Stimulated activated naive CD8-positive, alpha-beta T cell treated with anti-CD3 and anti-CD28 coated beads, Interleukin-15, Interleukin-2, amounts not matched to agents 100 U/mL and 50 U/mL, for 24 hours (primary cell): Measurements from ENCODE around the gene EGFR.

ENCODE experiments used
- ATAC-seq: fragments of 150-1000 bp; cut with Tn5 transposase; one replicate; pipeline ENCODE4 v1.10.0; 2021
- DNase-seq: peaks from one replicate; pipeline ENCODE4 v3.0.0; 2021

Gene EGFR

GRCh38 chr7:55101359-55101758 is 82.5 kb downstream of the EGFR start:
- DNase-seq = no peak
- ATAC-seq = no peak

GRCh38 chr7:55104123-55104522 is 85.3 kb downstream of the EGFR start:
- no peak for DNase-seq
- no peak for ATAC-seq

- DNase-seq (no peak), ATAC-seq (no peak)
These were observed 86.1 kb downstream of the EGFR start for GRCh38 chr7:55104712-55105433.

GRCh38 chr7:55105952-55106351 is 87.1 kb downstream of the EGFR start:
- ATAC-seq = no peak
- DNase-seq = no peak

- ATAC-seq = no peak
- no peak for DNase-seq
These were observed 89.1 kb downstream of the EGFR start for GRCh38 chr7:55107946-55108345.

GRCh38 chr7:55108401-55108800 is 89.6 kb downstream of the EGFR start:
- ATAC-seq = no peak

GRCh38 chr7:55108818-55109217 is 90.0 kb downstream of the EGFR start:
- ATAC-seq = no peak
- no peak for DNase-seq

More at GRCh38 chr7:55108401-55108800, 89.6 kb downstream of the EGFR start:
- no peak for DNase-seq

GRCh38 chr7:55109404-55110167 is 90.8 kb downstream of the EGFR start:
- no peak for ATAC-seq
- DNase-seq = no peak

- no peak for DNase-seq
- ATAC-seq = no peak
These were observed 91.6 kb downstream of the EGFR start for GRCh38 chr7:55110282-55110992.

- no peak for DNase-seq
These were observed 92.2 kb downstream of the EGFR start for GRCh38 chr7:55110993-55111361.

GRCh38 chr7:55112056-55112455 is 93.2 kb downstream of the EGFR start:
- no peak for ATAC-seq
- DNase-seq = no peak

More at GRCh38 chr7:55110993-55111361, 92.2 kb downstream of the EGFR start:
- ATAC-seq = no peak

GRCh38 chr7:55113760-55114540 is 95.1 kb downstream of the EGFR start:
- no peak for DNase-seq
- ATAC-seq = no peak

- DNase-seq (no peak), ATAC-seq (no peak)
These were observed 98.5 kb downstream of the EGFR start for GRCh38 chr7:55117286-55117685.

GRCh38 chr7:55118426-55118825 is 99.6 kb downstream of the EGFR start:
- no peak for DNase-seq
- ATAC-seq = no peak

- DNase-seq (no peak), ATAC-seq (no peak)
These were observed 100.8 kb downstream of the EGFR start for GRCh38 chr7:55119571-55119970.

- ATAC-seq (no peak), DNase-seq (no peak)
These were observed 101.3 kb downstream of the EGFR start for GRCh38 chr7:55120074-55120473.

GRCh38 chr7:55120501-55121198 is 101.8 kb downstream of the EGFR start:
- no peak for DNase-seq
- ATAC-seq = no peak

- no peak for DNase-seq
These were observed 102.4 kb downstream of the EGFR start for GRCh38 chr7:55121249-55121648.

GRCh38 chr7:55122263-55122662 is 103.4 kb downstream of the EGFR start:
- ATAC-seq (no peak), DNase-seq (no peak)

More at GRCh38 chr7:55121249-55121648, 102.4 kb downstream of the EGFR start:
- ATAC-seq = no peak

GRCh38 chr7:55124989-55125875 is 106.4 kb downstream of the EGFR start:
- DNase-seq = no peak
- ATAC-seq = no peak
